ENCODE measurements around the gene PPP1R12B. TPM values are rescaled to one million over a fixed set of nuclear protein-coding genes. Genes with fewer than 3 reads are reported as not detected.
A peak's percentile ranks its signal among the peaks of the same experiment; 100 is the strongest.
"Not testable (repeated sequence)": the region's sequence is repeated elsewhere in the genome, so short reads cannot be mapped to it uniquely, and the experiment has no call there.

PPP1R12B gene
- polyA plus RNA-seq, 1 donor (not counting 4 experiments of a cell fraction or from before 2014, with no cell fraction given) = 6.9 TPM

GRCh38 chr1:202521886-202522285, 173.4 kb downstream of the PPP1R12B start:
- no peak overlapping the region for H3K27ac ChIP-seq (ENCODE audit: control insufficient read depth, insufficient read depth, low read length)
- no peak for FAIRE-seq
- no peak for DNase-seq (ENCODE audit: low read depth, low spot score)
- dilution Hi-C loops (cut with MboI; ENCODE audit: extremely low pct_ligation_motif_present, low sequenced_read_pairs) = no loop called here
- no peaks in the 10 kb centered on the region for H3K36me3 ChIP-seq (ENCODE audit: control insufficient read depth in 2 of 2, extremely low read depth in 1 of 2, insufficient read depth in 2 of 2, low read length in 2 of 2)
- H3K4me3 ChIP-seq (ENCODE audit: control insufficient read depth in 2 of 3, extremely low read depth in 1 of 3, insufficient read depth in 2 of 3, low read depth in 1 of 3, low read length in 3 of 3) = no peak overlapping the region
- H3K9me1 ChIP-seq (ENCODE audit: control insufficient read depth, extremely low read depth, insufficient read depth, low read length) = no peaks in the 10 kb centered on the region
- H4K20me1 ChIP-seq (ENCODE audit: control insufficient read depth, extremely low read depth, insufficient read depth, low read length) = no peaks in the 10 kb centered on the region
- H3K4me2 ChIP-seq (ENCODE audit: control insufficient read depth, extremely low read depth, insufficient read depth, low read depth, low read length) = no peak overlapping the region
- no peak overlapping the region for H2AFZ ChIP-seq (ENCODE audit: control insufficient read depth, low read length)
- TF ChIP-seq EZH2 (IDR thresholded peaks at IDR 0.05; ENCODE audit: low read length) = no peak
- peaks cover 3% of the 10 kb centered on the region for H3K4me1 ChIP-seq (ENCODE audit: control insufficient read depth, extremely low read depth, insufficient read depth, low read length)
- H3K27me3 ChIP-seq (ENCODE audit: control insufficient read depth, extremely low read depth, insufficient read depth, low read length) = no peaks in the 10 kb centered on the region
- H3K9me3 ChIP-seq (ENCODE audit: control insufficient read depth, low read depth, low read length) = no peaks in the 10 kb centered on the region
- H3K79me2 ChIP-seq (ENCODE audit: control insufficient read depth, insufficient read depth, low read length) = no peaks in the 10 kb centered on the region
- H3K9ac ChIP-seq (ENCODE audit: control insufficient read depth, extremely low read depth, insufficient read depth, low read length) = no peak overlapping the region

GRCh38 chr1:202526056-202526455, 177.6 kb downstream of the PPP1R12B start:
- dilution Hi-C loops (cut with MboI; ENCODE audit: extremely low pct_ligation_motif_present, low sequenced_read_pairs) = not testable (repeated sequence)
- peak; percentile 39 for FAIRE-seq

GRCh38 chr1:202528096-202528722, 179.7 kb downstream of the PPP1R12B start:
- dilution Hi-C loops (cut with MboI; ENCODE audit: extremely low pct_ligation_motif_present, low sequenced_read_pairs); H3K27me3 ChIP-seq (ENCODE audit: control insufficient read depth, extremely low read depth, insufficient read depth, low read length); H3K36me3 ChIP-seq (ENCODE audit: control insufficient read depth in 2 of 2, extremely low read depth in 1 of 2, insufficient read depth in 2 of 2, low read length in 2 of 2); DNase-seq (ENCODE audit: low read depth, low spot score); H3K9ac ChIP-seq (ENCODE audit: control insufficient read depth, extremely low read depth, insufficient read depth, low read length); H3K27ac ChIP-seq (ENCODE audit: control insufficient read depth, insufficient read depth, low read length); H3K4me2 ChIP-seq (ENCODE audit: control insufficient read depth, extremely low read depth, insufficient read depth, low read depth, low read length); H3K4me1 ChIP-seq (ENCODE audit: control insufficient read depth, extremely low read depth, insufficient read depth, low read length); H2AFZ ChIP-seq (ENCODE audit: control insufficient read depth, low read length); H3K4me3 ChIP-seq (ENCODE audit: control insufficient read depth in 2 of 3, extremely low read depth in 1 of 3, insufficient read depth in 2 of 3, low read depth in 1 of 3, low read length in 3 of 3); H4K20me1 ChIP-seq (ENCODE audit: control insufficient read depth, extremely low read depth, insufficient read depth, low read length); H3K79me2 ChIP-seq (ENCODE audit: control insufficient read depth, insufficient read depth, low read length); H3K9me3 ChIP-seq (ENCODE audit: control insufficient read depth, low read depth, low read length); H3K9me1 ChIP-seq (ENCODE audit: control insufficient read depth, extremely low read depth, insufficient read depth, low read length): not testable (repeated sequence)
- peak; percentile 73 for FAIRE-seq

More at GRCh38 chr1:202526056-202526455, 177.6 kb downstream of the PPP1R12B start:
- not testable (repeated sequence) for H3K9me1 ChIP-seq (ENCODE audit: control insufficient read depth, extremely low read depth, insufficient read depth, low read length); H3K9ac ChIP-seq (ENCODE audit: control insufficient read depth, extremely low read depth, insufficient read depth, low read length); H3K79me2 ChIP-seq (ENCODE audit: control insufficient read depth, insufficient read depth, low read length); H3K4me2 ChIP-seq (ENCODE audit: control insufficient read depth, extremely low read depth, insufficient read depth, low read depth, low read length); H2AFZ ChIP-seq (ENCODE audit: control insufficient read depth, low read length); H3K4me1 ChIP-seq (ENCODE audit: control insufficient read depth, extremely low read depth, insufficient read depth, low read length); H3K4me3 ChIP-seq (ENCODE audit: control insufficient read depth in 2 of 3, extremely low read depth in 1 of 3, insufficient read depth in 2 of 3, low read depth in 1 of 3, low read length in 3 of 3); H4K20me1 ChIP-seq (ENCODE audit: control insufficient read depth, extremely low read depth, insufficient read depth, low read length); H3K27ac ChIP-seq (ENCODE audit: control insufficient read depth, insufficient read depth, low read length); H3K36me3 ChIP-seq (ENCODE audit: control insufficient read depth in 2 of 2, extremely low read depth in 1 of 2, insufficient read depth in 2 of 2, low read length in 2 of 2); DNase-seq (ENCODE audit: low read depth, low spot score); H3K27me3 ChIP-seq (ENCODE audit: control insufficient read depth, extremely low read depth, insufficient read depth, low read length); H3K9me3 ChIP-seq (ENCODE audit: control insufficient read depth, low read depth, low read length)

- H3K27me3 ChIP-seq (ENCODE audit: control insufficient read depth, extremely low read depth, insufficient read depth, low read length); H2AFZ ChIP-seq (ENCODE audit: control insufficient read depth, low read length); dilution Hi-C loops (cut with MboI; ENCODE audit: extremely low pct_ligation_motif_present, low sequenced_read_pairs); H3K9me3 ChIP-seq (ENCODE audit: control insufficient read depth, low read depth, low read length); H3K4me1 ChIP-seq (ENCODE audit: control insufficient read depth, extremely low read depth, insufficient read depth, low read length); H4K20me1 ChIP-seq (ENCODE audit: control insufficient read depth, extremely low read depth, insufficient read depth, low read length); H3K4me2 ChIP-seq (ENCODE audit: control insufficient read depth, extremely low read depth, insufficient read depth, low read depth, low read length); H3K9ac ChIP-seq (ENCODE audit: control insufficient read depth, extremely low read depth, insufficient read depth, low read length); FAIRE-seq; H3K9me1 ChIP-seq (ENCODE audit: control insufficient read depth, extremely low read depth, insufficient read depth, low read length); H3K4me3 ChIP-seq (ENCODE audit: control insufficient read depth in 2 of 3, extremely low read depth in 1 of 3, insufficient read depth in 2 of 3, low read depth in 1 of 3, low read length in 3 of 3); DNase-seq (ENCODE audit: low read depth, low spot score); H3K36me3 ChIP-seq (ENCODE audit: control insufficient read depth in 2 of 2, extremely low read depth in 1 of 2, insufficient read depth in 2 of 2, low read length in 2 of 2); H3K79me2 ChIP-seq (ENCODE audit: control insufficient read depth, insufficient read depth, low read length); H3K27ac ChIP-seq (ENCODE audit: control insufficient read depth, insufficient read depth, low read length): not testable (repeated sequence)
Observed at GRCh38 chr1:202530686-202531085, 182.2 kb downstream of the PPP1R12B start.

Data from keratinocyte (primary cell).